CD4-positive, alpha-beta T cell treated with Interleukin-17A for 4 hours (primary cell): ENCODE data around the gene VDR.

Source experiments
- DNase-seq: peaks from one replicate; pipeline ENCODE4 v3.0.0-alpha.2; 2020; ENCODE audit warnings: mixed read lengths

VDR gene

DNA sequence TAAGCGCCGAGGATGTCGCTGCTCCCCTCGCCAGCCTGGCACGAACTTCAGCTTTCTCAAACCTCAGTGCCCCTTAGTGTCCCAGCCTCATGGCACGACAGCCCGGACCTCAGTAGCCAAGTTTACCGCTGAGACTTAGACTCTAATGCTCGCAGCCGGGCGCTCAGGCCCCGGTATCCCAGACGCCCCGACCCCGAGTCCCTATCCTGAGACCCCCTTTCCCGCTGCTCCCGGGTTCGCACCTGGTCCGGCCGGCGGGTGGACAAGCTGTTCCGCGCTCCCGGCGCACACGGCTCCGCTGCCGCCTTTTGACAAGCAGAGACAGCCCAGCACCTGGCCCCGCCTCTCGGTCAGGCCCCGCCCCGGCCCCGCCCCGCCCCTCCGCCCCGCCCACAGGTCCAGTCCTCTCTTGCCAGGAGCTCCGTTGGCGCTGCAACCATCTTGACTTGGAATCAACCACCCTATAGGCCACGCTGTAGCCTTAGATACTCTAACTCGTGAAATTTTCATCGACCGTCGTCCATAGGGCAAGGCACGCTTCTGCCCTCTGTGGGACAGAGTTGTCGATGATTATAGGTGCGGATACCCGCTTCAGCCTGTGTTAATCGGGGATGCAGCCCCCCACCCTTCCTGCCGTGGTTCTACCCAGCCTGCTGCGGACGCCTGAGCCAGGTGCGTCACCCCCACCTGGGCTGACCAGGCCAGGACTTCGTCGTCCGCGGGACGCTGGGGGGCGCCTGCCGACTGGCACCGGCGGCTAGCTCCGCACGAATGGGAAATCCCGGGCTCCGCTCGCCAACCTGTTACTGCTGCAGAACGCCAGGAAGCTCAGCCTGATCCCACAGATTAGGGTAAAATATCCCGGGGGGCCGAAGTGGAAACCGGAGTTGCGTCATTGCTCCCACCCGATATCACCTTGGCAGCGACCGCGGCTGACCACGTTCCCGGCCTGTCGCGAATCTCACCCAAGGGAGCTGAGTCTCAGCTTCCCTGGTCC, at the start of gene VDR:
Gene VDR (minus strand): TSS at position 282 of the 997 bp plus-strand sequence. CDS start 25,881 bp downstream, outside the sequence.
- peak; percentile 90 for DNase-seq

GRCh38 chr12:47954058-47954457, 49.3 kb upstream of the VDR start:
- DNase-seq, result no peak

GRCh38 chr12:47950856-47951468, 46.2 kb upstream of the VDR start:
- no peak for DNase-seq

GRCh38 chr12:47949441-47950341, 44.9 kb upstream of the VDR start:
- DNase-seq, result peak; percentile 72

- DNase-seq, result no peak
Observed at GRCh38 chr12:47947341-47947740, 42.5 kb upstream of the VDR start.

DNA sequence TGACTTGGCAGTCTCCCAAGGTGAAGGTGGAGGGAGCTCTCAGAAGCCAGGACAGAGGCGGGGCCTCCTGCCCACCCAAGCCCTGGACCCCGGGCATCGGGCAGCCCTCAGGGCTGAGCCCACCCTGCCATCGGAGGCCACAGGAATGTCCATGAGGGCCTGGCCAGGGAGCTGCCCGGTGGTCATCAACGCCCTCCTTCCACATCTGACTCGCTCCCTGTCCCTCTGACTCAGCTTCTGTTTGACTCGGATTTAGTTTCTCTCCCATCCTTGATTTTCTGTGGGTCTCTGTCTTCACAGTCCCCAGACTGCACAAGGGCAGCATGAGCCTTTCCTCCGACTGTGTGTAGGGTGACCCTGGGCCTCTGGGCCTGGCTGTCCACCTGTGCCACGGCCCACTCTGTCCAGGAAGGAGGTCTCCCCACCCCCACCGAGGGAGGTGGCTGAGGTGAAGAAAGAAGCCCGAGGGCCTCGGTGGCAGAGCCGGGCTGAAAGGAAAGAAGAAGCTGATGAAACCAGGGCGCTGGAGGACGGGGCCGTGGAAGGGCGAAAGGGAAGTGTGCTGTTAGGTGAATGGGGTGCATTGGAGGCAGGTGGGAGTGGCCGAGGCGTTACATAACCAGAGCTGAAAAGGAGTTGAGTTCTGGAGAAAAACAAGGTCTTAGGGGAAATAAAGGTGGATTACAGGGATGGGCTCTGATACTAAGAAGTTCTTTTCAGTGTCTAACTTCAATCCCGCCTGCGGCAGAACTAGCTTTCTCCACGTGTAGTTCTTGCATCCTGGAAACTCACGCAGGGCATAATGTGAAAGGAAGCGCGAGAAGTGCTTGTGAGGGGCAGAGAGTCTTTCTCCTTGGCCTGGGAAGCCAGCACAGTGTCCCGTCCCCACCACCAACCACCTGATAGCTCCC, 41.9 kb upstream of the VDR start:
- DNase-seq, result no peak

DNA sequence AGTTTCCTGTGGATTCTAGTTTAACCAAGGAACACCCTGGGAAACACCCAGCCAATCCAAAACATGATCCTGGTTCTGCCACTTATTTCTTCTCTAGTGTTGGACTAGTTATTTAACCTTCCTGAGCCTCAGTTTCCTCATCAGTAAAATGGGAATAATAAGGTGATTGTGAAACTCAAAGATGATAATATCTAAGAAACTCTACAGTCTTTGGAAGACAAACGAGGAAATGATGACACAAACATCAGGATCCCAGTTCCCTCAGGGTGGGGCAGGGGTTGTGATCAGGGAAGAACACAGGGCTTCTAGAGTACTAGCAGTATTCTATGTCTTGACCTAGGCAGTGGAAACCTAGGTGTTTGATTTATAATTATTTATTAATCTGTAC, 40.5 kb upstream of the VDR start:
- DNase-seq, result no peak

DNA sequence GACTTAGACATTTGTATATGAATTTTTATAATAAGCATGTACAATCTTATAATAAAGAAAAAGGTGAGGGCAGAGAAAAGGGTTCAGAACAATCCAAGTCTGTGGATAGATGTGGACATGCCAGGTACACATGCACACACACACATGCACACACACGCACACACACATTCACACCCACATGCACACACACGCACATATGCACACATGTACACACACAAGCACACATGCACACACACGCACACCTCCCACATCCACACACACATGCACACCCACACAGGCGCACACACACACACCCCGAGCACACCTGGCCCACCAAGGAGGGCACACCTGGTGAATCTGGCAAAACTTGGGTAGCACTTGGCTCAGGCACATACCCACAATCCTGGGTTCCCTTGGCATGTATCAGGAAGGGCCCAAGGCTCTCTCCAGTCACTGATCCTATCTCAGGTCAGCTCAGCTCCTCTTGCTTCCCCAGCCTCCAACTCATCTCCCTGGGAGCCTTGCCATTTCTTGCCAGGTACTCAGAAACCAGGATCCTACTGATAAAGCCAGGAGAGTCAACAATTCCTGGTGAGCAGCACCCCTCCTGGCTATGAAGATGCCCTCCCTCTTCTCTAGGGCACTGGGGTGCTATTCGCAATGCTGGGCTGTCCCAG, 40.0 kb upstream of the VDR start:
- DNase-seq, result no peak

- no peak for DNase-seq
Observed at GRCh38 chr12:47943623-47944340, 39.0 kb upstream of the VDR start.

- no peak for DNase-seq
Observed at GRCh38 chr12:47942614-47943225, 37.9 kb upstream of the VDR start.

DNA sequence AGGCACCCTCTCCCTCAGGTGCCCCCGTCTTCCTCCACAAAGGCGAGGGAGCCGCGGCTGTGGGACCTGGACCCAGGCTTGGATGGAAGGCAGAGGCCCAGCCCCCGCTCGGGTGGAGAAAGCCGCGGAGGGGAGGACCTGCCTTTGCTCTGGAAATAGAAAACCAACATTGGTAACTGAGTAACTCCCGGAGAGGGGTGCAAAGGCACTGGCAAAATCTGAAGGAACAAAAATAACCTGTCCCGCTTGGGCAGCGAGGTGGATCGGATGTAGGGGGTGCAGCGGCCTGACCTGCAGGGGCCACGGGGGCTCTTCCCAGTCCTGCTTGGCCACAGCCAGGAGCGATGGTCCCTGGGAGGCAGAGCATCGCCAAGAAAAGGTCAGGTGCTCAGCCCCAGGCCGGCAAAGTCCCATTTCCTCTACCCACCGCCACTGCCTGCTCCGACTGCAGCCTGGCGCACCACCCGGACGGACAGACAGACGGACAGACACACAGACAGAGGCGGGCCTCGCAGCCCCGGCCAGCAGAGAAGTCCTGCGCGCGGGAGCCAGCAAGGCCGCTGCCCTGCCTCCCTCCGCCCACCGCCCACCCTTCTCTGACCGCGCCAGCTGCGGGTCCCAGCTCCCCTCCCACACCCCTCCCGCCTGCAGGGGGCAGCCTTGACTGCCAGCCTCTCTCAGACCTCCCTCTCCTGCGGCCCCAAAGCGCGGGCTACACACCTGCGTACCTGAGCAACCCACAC, 37.2 kb upstream of the VDR start:
- peak; percentile 68 for DNase-seq

DNA sequence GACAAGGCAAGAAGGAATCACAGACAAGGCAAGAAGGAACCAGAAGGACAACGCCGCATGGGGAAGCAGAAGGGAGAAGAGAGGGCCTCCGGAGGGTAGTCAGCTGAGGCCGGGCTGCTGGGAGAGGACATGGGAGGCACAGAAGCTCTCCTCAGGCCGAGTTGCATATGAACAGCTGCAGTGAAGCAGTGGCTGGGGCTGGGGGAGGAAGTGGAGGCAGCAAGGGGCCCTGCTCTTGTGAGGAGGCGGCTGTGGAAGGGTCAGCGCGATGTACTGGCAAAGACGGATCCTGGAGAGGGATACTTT, 36.6 kb upstream of the VDR start:
- DNase-seq, result no peak

DNA sequence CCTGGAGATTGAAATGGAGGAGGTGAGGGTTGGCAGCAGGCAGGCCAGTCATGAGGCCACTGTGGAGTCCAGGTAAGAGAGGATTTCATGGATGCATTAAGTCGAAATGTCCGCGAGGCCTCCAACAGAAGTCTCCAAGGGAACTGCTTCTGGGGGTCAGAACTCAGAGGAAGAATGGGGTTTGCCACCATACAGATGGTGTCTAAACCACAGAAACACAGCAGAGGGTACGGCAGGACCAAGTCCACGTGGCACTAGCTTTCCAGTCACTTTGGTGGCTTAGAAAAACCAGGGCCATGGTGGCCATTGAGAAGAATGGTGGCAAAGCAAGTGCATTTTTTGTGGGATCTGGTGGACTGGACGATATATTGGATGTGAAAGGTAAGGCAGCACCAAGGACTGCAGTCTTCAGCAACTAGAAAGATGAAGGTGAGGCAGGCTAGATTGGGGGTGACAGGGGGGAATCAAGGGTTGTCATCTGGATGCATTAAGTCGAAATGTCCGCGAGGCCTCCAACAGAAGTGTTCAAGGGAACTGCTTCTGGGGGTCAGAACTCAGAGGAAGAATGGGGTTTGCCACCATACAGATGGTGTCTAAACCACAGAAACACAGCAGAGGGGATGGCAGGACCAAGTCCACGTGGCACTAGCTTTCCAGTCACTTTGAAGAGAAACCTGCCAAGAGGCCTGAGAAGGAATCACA, 36.1 kb upstream of the VDR start:
- DNase-seq, result no peak

GRCh38 chr12:47939009-47939601, 34.3 kb upstream of the VDR start:
- DNase-seq, result no peak

DNA sequence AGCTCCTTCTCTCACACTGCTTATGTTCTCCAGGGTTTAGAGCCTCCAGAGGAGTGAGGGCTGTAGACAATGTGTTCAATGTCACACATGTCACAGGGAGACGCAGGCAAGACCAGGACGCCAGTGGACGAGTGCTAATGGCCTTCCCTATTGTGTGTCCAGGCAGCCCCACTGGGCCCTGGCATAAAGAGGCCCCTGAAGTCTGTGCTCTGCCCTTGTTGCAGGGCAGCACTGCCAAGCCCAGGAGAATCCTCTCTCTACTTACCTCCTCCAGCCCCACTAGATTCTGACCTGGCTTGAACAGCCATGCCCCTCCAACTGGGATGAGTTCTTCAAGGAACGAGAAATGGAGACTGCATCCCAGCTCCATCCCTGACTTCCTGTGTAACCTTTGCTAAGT, 33.8 kb upstream of the VDR start:
- no peak for DNase-seq

DNA sequence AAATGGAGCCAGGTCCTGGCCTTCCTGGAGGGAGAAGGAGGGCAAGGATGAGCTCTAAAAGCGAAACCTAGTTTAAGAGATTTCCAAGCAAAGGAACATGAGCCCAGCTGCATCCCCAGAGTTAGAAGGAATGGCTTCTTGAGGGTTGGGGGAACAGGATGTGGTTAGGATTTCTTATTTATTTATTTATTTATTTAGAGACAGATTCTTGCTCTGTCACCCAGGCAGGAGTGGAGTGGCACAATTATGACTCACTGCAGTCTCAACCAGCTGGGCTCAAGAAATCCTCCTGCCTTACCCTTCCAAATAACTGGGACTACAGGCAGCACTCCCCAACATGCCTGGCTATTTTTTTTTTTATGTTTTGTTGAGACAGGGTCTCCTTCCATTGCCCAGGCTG, 33.3 kb upstream of the VDR start:
- no peak for DNase-seq

- no peak for DNase-seq
Observed at GRCh38 chr12:47935184-47935583, 30.4 kb upstream of the VDR start.

DNA sequence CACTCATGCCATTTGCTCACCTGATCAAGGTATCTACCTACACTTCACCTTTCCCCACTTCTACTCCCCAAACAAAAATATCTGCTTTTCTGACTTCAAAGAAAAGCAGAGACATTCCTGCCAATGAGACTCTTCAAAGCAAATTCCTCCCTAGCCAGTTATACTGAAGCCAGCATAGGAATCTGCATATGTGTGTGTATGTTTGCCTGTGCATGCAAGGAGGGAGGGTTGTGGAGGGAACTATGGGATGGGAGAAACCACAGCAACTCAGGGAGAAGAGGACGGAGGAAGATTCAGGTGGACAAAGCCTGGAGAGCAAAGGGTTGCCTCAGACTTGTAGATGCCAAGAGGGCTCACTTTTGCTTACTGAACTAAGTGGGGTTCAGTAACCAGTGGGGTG, 26.4 kb upstream of the VDR start:
- DNase-seq, result no peak

DNA sequence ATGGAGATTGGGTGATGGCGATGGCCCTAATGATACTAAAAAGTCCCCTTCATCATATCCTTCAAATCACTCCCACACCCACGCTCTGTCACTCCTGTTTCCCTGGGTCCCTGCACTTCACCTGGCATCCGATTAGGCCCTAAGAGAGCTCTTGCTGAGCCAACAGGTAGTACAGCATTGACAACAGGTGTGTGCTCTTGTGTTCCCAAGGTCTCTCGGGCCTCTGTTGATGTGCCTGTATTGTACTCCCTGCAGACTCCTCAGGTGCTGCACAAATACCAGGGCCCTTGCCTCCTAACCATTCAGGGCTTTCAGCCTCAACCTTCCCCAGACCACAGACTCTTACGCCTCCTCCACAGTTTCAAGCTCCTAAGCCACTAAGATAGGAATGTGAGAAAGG, 25.8 kb upstream of the VDR start:
- no peak for DNase-seq
